Activated CD4-positive, alpha-beta T cell treated with anti-CD3 and anti-CD28 coated beads for 48 hours (primary cell): ENCODE results near the gene PRKAG2.
A peak's percentile ranks its signal among the peaks of the same experiment; 100 is the strongest.
"Not testable (repeated sequence)": the region's sequence is repeated elsewhere in the genome, so short reads cannot be mapped to it uniquely, and the experiment has no call there.

ENCODE experiments used
- DNase-seq: peaks from one replicate; pipeline ENCODE4 v3.0.0-alpha.2; 2020

The PRKAG2 gene

GRCh38 chr7:151849008-151849878 lies 27.7 kb downstream of the PRKAG2 start:
- no peak for DNase-seq

GRCh38 chr7:151847681-151848081 lies 29.2 kb downstream of the PRKAG2 start:
- no peak for DNase-seq

GRCh38 chr7:151847136-151847535 lies 29.8 kb downstream of the PRKAG2 start:
- DNase-seq = no peak

- no peak for DNase-seq
These were observed 31.3 kb downstream of the PRKAG2 start for GRCh38 chr7:151845412-151846205.

- DNase-seq = no peak
These were observed 32.1 kb downstream of the PRKAG2 start for GRCh38 chr7:151844825-151845200.

- no peak for DNase-seq
These were observed 32.7 kb downstream of the PRKAG2 start for GRCh38 chr7:151844071-151844824.

GRCh38 chr7:151843181-151843580 lies 33.7 kb downstream of the PRKAG2 start:
- no peak for DNase-seq

GRCh38 chr7:151841395-151842051 lies 35.4 kb downstream of the PRKAG2 start:
- DNase-seq = not testable (repeated sequence)

GRCh38 chr7:151840088-151840910 lies 36.6 kb downstream of the PRKAG2 start:
- no peak for DNase-seq

- DNase-seq = no peak
These were observed 37.4 kb downstream of the PRKAG2 start for GRCh38 chr7:151839451-151839921.

GRCh38 chr7:151838861-151839381 lies 38.0 kb downstream of the PRKAG2 start:
- peak; percentile 32 for DNase-seq

- DNase-seq = no peak
These were observed 38.8 kb downstream of the PRKAG2 start for GRCh38 chr7:151838072-151838471.

- DNase-seq = no peak
These were observed 39.5 kb downstream of the PRKAG2 start for GRCh38 chr7:151837285-151838042.

- DNase-seq = no peak
These were observed 40.0 kb downstream of the PRKAG2 start for GRCh38 chr7:151836927-151837205.

GRCh38 chr7:151836191-151836926 lies 40.6 kb downstream of the PRKAG2 start:
- DNase-seq = no peak

- DNase-seq = no peak
These were observed 41.3 kb downstream of the PRKAG2 start for GRCh38 chr7:151835636-151836035.

- DNase-seq = no peak
These were observed 42.5 kb downstream of the PRKAG2 start for GRCh38 chr7:151834271-151835035.

GRCh38 chr7:151833691-151834090 lies 43.2 kb downstream of the PRKAG2 start:
- no peak for DNase-seq

GRCh38 chr7:151833213-151833651 lies 43.7 kb downstream of the PRKAG2 start:
- no peak for DNase-seq
